IPS-15b (cell line): Measurements from ENCODE around the gene TERB1.

ENCODE experiments used
- H3K27me3 ChIP-seq: one replicate; pipeline ENCODE4 v1.6.1; 2013; ENCODE audit warnings: low read length; ENCODE audit not compliant: control insufficient read depth, insufficient read depth
- H3K36me3 ChIP-seq: one replicate; pipeline ENCODE4 v1.6.1; 2013; ENCODE audit warnings: low read length; ENCODE audit not compliant: control insufficient read depth, insufficient read depth
- H3K4me1 ChIP-seq: one replicate; pipeline ENCODE4 v1.6.1; 2013; ENCODE audit warnings: mild to moderate bottlenecking, low read length; ENCODE audit not compliant: control insufficient read depth, insufficient read depth
- H3K4me3 ChIP-seq: one replicate; pipeline ENCODE4 v1.5.1; 2013; ENCODE audit warnings: low read depth, low read length
- H3K9ac ChIP-seq: one replicate; pipeline ENCODE4 v1.6.1; 2013; ENCODE audit warnings: low read depth, mild to moderate bottlenecking, low read length
- H3K9me3 ChIP-seq: one replicate; pipeline ENCODE4 v1.6.1; 2013; ENCODE audit warnings: mild to moderate bottlenecking, low read length; ENCODE audit not compliant: control insufficient read depth, insufficient read depth

Gene TERB1, protein sequence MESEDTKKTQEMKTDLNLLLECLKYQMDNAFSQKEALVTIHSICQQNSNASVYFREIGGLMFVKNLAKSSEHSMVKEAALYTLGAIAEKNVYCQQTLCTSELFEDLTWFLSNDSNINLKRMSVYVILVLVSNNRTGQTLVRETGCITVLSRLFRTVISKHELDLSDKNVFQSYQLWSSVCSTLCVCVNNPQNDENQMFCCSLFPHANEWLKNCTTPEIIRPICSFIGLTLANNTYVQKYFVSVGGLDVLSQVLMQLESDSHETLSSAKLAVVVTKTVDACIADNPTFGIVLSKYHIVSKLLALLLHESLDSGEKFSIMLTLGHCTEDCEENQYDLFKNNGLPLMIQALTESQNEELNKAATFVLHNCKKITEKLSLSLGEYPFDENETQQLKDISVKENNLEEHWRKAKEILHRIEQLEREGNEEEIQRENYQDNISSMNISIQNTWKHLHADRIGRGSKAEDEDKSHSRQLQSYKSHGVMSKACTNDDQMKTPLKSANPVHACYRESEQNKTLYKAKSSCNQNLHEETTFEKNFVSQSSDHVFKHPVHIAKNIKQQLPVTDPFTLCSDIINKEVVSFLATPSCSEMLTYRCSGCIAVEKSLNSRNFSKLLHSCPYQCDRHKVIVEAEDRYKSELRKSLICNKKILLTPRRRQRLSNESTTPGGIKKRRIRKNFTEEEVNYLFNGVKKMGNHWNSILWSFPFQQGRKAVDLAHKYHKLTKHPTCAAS

DNA sequence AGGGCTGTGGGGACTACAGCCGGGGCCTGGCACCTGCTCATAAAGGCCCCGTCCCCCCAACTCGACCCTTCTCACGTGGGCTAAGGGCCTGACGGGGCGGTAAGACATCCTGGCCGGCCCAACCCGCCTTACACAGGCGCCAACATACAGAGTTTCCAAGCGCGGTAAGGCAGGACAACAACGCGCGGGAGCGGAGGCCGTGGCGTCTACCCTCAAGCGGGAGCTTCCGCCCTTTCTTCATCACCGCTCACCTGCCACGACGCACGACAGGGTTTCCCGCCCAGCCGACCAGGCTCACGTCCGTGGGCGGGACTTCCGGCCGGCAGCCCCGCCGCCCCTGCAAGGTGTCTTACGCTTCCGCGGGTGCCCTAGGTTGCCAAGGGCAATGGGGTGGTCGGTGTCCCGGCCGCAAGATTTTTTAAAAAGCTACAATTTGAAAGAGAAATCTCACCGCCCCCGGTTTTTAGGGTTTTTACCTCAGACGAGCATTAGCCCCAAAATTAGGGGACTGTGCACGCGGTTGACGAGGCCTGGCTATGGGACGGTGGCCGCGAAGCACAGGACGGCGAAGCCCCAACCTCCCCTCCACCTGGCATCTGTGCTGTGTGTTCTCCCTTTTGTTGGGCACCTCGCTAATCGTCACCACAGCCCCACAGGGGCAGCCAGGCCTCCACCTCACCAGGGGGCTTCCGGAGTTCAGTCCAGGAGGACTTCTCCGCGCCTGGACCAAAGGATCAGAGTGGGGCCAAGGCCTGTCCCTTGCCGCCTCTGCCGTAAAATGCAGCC, at the start of gene TERB1:
TERB1 (minus strand) TSS at position 265 of the 786 bp plus-strand sequence. CDS start 4,786 bp downstream, outside the sequence.
- H3K4me1 ChIP-seq, result no peaks in the 10 kb centered on the region
- peaks cover 13% of the 10 kb centered on the region for H3K36me3 ChIP-seq
- H3K4me3 ChIP-seq, result no peak within 1 kb of the TSS
- no peak within 1 kb of the TSS for H3K9ac ChIP-seq
- H3K27me3 ChIP-seq, result no peaks in the 10 kb centered on the region
- H3K9me3 ChIP-seq, result no peaks in the 10 kb centered on the region

DNA sequence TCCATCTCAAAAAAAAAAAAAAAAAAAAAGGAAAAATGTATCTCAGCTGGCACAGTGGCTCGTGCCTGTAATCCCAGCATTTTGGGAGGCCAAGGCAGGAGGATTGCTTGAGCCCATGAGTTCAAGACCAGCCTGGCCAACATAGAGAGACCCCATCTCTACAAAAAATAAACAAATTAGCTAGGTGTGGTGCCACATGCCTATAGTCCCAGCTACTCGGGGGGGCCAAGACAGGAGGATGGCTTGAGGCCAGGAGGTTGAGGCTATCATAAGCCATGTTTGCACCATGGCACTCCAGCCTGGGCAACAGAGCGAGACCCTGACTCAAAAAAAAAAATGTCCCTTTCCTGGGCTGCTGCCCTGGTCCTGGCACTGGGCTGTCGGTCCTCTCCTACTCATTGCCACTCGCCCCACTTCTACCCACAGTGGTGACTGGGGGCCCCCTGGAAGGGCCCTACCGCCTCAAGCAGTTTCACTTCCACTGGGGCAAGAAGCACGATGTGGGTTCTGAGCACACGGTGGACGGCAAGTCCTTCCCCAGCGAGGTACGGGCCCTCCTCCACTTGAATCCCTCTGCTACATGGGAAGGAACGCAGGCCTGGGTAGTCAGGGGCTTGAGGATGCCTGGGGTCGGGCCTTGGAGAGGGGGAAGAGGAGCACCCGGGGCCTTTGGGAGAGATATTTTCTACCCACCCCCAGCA, 48.9 kb upstream of the TERB1 start:
- Histone ChIP-seq H3K9ac (no peak overlapping the region), H3K4me3 (no peak overlapping the region), H3K36me3 (no peaks in the 10 kb centered on the region), H3K27me3 (peaks cover 25% of the 10 kb centered on the region), H3K4me1 (no peaks in the 10 kb centered on the region), H3K9me3 (no peaks in the 10 kb centered on the region)

DNA sequence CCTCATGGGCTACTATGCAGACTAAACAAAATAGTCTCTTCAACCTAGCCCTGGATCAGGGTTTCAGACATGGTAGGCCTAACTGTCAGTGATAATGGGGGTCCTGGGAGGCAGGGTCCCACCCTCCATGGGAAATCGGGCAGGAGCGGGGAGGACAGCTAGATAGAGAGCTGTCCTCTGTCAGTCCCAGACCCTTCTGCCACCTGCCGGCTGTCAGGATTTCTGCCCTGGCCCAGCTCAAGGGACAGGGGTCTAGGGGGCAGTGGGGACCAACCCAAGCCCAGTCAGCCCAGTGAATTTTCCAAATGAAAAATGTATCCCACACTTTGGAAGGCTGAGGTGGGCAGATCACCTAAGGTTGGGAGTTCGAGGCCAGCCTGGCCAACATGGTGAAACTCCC, 48.2 kb upstream of the TERB1 start:
- Histone ChIP-seq H3K4me1 (no peaks in the 10 kb centered on the region), H3K9ac (no peak overlapping the region)

DNA sequence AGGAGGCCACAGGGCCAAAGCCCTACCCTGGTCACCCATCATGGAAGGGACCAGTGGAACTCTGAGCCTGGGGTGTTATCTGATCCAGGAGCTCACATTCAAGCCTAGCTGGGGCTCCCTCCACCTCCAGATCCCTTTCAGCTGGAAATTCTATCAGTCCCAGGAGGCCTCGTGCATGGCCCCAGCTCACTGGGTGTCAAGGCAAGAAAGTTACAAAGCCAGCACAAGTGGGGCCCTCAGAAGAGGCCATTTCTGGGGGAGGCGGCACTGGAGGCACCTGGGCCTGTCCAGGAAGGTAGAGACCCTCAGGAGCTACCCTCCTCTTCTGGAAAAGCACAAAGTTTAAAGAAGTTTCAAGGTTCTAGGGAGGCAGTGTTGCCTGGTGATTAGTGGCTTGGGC, 47.6 kb upstream of the TERB1 start:
- H3K9ac ChIP-seq, result no peak overlapping the region
- peaks cover 35% of the 10 kb centered on the region for H3K27me3 ChIP-seq
- H3K4me1 ChIP-seq, result no peaks in the 10 kb centered on the region
- no peak overlapping the region for H3K4me3 ChIP-seq
- H3K9me3 ChIP-seq, result no peaks in the 10 kb centered on the region
- H3K36me3 ChIP-seq, result no peaks in the 10 kb centered on the region

More for the DNA sequence above, 48.2 kb upstream of the TERB1 start:
- no peaks in the 10 kb centered on the region for H3K36me3 ChIP-seq
- no peak overlapping the region for H3K4me3 ChIP-seq
- no peaks in the 10 kb centered on the region for H3K9me3 ChIP-seq
- H3K27me3 ChIP-seq, result peaks cover 32% of the 10 kb centered on the region

DNA sequence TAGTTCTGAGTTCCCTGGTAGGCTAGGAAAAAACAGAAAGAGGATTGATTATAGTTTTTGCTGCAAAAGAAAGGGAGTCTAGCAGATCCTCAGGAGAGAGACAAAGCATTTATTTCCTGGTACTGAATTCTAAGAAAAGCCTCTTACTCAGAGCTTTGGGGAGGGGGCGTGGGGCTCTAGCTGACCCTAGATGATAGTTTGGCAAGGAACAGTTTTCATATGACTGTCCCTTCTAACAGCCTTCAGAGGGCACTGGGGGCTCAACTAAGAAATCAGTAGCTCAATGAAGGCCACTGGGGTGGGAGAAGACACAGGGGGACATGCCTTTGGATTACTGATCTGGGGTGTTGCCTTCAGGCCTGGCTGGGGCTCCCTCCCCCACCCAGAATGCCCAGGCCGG, 46.8 kb upstream of the TERB1 start:
- H3K27me3 ChIP-seq, result peaks cover 43% of the 10 kb centered on the region
- no peaks in the 10 kb centered on the region for H3K4me1 ChIP-seq
- no peak overlapping the region for H3K9ac ChIP-seq

DNA sequence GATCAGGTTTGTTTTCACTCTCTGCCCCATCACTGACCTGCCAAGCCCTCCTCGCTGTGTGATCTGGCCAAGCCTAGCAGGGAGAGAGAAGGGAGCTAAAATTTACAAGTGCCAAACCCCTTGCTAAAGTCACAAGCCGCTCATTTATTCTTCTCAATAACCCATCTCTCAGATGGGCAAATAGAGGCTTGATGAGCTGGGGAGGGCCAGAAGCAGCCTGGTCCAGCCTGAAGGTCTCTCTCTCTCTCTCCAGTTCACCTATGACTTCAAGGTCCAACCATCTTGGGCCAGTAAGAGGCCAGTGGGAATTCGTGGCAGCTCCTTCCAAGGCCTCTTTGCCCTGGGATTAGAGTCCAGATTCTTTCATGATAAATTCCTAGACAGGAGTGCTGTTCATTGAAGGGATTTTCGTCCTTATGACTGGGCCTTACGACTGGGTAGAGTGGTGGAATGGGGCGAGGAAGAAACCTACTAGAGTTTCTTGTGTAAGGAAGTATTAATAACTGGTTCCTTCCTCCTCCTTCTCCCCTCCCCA, 46.2 kb upstream of the TERB1 start:
- Histone ChIP-seq H3K4me3 (no peak overlapping the region), H3K9me3 (no peaks in the 10 kb centered on the region), H3K27me3 (peaks cover 49% of the 10 kb centered on the region), H3K9ac (no peak overlapping the region), H3K36me3 (no peaks in the 10 kb centered on the region), H3K4me1 (no peaks in the 10 kb centered on the region)

More for the DNA sequence above, 46.8 kb upstream of the TERB1 start:
- Histone ChIP-seq H3K4me3 (no peak overlapping the region), H3K9me3 (no peaks in the 10 kb centered on the region), H3K36me3 (no peaks in the 10 kb centered on the region)

DNA sequence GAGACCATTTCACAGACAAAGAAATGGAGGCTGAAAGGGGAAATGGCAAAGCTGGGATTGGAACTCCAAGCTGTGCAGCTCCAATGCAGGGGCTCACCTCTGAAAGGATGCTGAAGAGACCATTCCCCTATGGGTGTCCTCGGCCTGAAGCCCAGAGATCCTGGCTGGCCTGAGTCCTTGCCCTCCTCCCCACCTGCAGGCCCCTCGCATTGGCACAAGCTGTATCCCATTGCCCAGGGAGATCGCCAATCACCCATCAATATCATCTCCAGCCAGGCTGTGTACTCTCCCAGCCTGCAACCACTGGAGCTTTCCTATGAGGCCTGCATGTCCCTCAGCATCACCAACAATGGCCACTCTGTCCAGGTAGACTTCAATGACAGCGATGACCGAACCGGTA, 45.4 kb upstream of the TERB1 start:
- Histone ChIP-seq H3K4me1 (no peaks in the 10 kb centered on the region), H3K27me3 (peaks cover 55% of the 10 kb centered on the region), H3K36me3 (no peaks in the 10 kb centered on the region), H3K4me3 (no peak overlapping the region), H3K9ac (no peak overlapping the region), H3K9me3 (no peaks in the 10 kb centered on the region)

DNA sequence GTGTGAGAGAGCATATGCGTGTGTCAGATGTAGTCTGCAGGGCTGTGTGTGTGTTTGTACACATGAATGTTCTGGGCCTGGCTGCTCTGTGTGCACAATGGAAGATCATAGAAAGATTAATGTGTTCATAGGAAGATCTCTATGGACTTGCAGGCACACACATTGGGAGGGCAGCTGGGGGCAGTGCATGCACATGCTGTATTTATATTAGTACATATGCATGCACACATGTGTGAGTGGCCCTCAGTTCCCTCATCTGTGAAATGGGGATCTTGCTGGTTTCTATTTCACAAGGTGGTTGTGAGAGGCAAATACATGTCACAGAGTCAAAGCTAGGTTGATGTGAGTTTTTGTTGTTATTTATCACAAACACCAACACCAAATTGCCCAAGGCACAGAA, 44.9 kb upstream of the TERB1 start:
- Histone ChIP-seq H3K4me1 (no peaks in the 10 kb centered on the region), H3K27me3 (peaks cover 59% of the 10 kb centered on the region), H3K9ac (no peak overlapping the region), H3K36me3 (no peaks in the 10 kb centered on the region), H3K4me3 (no peak overlapping the region), H3K9me3 (no peaks in the 10 kb centered on the region)

DNA sequence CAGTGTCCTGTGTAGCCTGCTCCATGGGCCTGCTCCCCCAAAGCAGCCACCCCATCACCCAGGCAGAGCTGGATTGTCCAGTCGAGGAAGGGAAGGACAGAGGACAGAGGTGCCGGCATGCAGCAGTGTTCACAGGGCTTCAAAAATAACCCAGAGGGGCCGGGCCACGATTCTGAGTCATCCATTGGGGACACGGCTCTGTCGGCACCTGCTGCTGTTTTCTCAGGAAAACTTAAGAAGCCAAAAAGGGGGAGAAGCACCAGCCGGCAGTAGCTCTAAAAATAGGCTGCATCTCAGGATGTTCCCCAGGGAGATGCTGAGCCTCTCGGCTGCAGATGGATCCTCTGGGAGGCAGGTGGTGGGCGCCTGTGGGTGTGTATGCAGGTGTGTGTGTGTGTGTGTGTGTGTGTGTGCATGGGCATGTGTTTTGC, 44.4 kb upstream of the TERB1 start:
- Histone ChIP-seq H3K4me1 (no peaks in the 10 kb centered on the region), H3K36me3 (no peaks in the 10 kb centered on the region), H3K4me3 (no peak overlapping the region), H3K27me3 (peaks cover 62% of the 10 kb centered on the region), H3K9me3 (no peaks in the 10 kb centered on the region), H3K9ac (no peak overlapping the region)

DNA sequence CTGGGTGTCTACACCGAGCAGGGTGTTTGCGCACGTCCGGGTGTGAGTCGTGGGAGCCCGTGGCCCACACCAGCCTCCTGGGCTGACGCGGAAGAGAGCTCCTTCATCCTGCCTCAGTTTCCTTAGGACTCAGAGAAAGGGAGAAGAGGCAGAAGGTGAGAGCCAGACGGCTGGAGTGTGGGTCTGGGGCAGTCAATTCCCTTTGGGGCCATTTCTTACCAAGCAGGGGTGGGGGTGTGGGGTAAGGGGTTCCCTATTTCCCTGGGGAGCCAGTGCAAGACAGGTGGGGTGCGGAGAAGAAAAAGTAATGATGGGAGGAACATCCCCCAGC, 43.7 kb upstream of the TERB1 start:
- Histone ChIP-seq H3K36me3 (no peaks in the 10 kb centered on the region), H3K9me3 (no peaks in the 10 kb centered on the region), H3K4me3 (peak overlapping the region; percentile 78), H3K4me1 (no peaks in the 10 kb centered on the region), H3K9ac (no peak overlapping the region), H3K27me3 (peaks cover 62% of the 10 kb centered on the region)
